GM19099 (cell line): Measurements from ENCODE around the gene RAB11FIP3.

ENCODE experiments used
- POLR2A ChIP-seq: IDR thresholded peaks from 3 replicates; pipeline ENCODE4 v1.6.1; 2011; ENCODE audit warnings: low read depth; ENCODE audit not compliant: insufficient read length; ENCODE audit errors: extremely low read depth

The RAB11FIP3 gene, protein sequence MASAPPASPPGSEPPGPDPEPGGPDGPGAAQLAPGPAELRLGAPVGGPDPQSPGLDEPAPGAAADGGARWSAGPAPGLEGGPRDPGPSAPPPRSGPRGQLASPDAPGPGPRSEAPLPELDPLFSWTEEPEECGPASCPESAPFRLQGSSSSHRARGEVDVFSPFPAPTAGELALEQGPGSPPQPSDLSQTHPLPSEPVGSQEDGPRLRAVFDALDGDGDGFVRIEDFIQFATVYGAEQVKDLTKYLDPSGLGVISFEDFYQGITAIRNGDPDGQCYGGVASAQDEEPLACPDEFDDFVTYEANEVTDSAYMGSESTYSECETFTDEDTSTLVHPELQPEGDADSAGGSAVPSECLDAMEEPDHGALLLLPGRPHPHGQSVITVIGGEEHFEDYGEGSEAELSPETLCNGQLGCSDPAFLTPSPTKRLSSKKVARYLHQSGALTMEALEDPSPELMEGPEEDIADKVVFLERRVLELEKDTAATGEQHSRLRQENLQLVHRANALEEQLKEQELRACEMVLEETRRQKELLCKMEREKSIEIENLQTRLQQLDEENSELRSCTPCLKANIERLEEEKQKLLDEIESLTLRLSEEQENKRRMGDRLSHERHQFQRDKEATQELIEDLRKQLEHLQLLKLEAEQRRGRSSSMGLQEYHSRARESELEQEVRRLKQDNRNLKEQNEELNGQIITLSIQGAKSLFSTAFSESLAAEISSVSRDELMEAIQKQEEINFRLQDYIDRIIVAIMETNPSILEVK

DNA sequence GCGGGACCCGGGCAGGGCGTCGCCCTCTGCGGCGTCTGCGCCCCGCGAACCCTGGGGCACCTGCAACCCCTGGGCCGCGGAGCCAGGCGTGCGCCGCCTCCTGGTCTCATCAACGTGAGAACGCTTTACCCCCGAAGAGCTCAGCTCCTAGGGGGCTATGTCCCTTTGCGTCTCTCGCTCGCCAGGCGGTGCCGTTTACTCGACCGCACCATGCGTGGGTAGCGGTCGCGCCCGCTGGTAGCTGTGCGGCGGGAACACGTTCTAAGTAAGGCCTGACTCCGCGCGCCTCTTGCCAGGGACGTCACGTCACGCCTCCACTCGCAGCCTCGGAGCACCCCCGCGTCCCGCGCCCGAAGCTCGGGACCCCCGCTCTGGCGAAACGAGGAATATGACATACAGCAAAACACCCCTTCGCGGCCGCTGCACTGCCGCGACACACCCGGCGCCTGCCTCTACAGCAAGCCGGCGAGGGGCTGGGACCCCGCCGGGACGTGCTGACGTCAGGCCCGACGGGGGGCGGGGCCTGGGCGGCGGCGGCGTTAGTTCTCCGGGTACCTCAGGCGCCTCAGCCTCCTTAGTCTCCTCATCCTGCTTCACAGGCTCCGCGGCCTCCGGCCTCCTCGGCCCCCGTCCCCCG, at the start of gene RAB11FIP3:
TSS of gene RAB11FIP3 (plus strand) at position 568 of the 637 bp plus-strand sequence. CDS start 358 bp downstream, outside the sequence.
- TF ChIP-seq POLR2A: peak; percentile 82

DNA sequence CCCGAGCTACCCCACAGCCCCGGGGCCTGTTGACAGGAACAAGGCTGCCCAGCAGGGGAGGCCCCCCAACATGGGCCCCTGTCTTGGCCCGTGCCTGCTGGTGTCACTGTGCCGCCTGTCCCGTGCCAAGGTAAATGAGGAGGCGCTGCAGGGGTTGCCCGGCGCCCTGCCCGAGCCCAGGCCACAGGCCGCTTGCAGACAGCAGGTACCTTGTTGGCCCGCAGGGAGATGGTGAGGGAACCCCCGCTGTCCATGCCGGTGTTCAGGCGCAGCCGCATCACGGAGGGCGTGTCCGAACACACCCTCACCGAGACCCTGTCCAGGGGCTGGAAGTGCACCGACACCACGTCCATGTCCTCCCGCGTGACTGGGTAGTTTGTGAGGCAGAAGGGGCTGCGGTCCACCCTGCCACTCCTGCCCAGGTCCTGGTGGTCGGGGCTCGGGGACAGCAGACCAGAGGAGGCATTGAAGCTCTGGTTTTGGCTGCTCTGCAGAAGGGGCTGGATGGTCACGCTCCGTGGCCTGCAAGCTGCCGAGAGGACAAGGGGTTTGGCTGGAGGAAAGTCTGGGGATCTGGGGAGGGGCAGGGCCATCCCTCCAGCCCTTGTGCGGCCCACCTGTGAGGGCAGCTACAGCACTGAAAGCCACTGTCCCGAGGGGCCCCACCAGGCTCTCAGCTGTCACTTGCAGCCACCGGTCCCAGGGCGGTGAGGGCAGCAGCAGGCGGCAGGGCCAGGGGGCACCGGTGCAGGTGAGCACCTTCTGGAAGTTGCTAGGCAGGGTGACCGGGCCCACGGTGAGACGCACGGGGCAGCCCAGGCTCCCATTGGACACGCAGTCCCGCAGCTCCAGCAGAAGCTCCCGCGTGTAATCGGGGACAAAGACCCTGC, 49.3 kb upstream of the RAB11FIP3 start:
- TF ChIP-seq POLR2A: no peak

DNA sequence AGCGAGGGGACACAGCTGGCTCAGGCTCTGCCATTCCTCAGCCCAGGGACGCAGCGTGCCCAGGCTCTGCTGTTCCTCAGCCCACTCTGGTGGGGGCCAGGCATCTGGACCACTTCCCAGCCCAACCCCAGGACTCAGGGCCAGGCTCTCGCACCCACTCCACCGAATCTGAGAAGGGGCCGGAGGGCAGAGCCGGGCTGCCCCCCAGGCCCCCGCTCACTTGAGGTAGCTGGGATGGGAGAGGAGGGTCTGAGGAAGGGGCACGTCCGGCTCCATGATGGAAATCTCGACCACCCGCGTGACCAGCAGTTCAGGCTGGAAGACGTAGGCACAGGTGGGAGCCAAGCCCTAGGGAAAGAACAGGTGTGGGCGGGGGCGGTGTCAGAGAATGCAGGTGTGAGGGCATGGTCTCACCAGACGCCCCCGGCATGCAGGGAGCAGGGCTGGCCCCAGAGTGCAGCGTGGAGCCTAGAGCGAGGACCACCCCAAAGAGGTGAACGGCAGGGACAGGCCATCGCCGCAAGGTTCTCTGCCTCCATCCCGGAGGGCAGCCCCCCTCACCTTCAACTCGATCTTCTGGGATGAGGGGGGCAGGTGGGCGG, 48.5 kb upstream of the RAB11FIP3 start:
- no peak for TF ChIP-seq POLR2A

DNA sequence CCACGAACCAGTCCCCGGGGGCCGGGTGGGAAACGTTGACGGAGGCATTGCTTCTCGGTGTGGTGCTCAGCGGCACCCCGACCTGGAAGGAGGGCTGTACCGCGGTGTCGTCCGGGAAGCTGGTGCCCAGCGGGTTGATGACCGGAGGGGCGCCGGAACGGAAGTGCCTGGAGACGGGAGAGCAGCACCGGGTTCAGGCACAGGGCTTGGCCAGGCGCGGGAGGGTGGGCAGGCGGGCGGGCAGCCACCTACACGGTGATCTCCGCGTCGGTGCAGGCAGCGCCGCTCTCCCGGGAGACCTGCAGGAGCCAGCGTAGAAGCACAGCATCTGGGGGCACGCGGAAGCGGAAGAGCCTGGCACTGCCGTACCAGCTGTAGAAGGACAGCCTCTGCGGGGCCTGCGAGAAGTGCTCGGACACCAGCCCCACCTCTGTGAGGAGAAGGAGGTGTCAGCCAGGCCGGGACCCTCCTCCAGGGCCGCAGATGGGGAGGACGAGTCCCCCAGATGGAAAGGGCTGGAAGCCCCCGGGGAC, 48.0 kb upstream of the RAB11FIP3 start:
- TF ChIP-seq POLR2A: no peak

DNA sequence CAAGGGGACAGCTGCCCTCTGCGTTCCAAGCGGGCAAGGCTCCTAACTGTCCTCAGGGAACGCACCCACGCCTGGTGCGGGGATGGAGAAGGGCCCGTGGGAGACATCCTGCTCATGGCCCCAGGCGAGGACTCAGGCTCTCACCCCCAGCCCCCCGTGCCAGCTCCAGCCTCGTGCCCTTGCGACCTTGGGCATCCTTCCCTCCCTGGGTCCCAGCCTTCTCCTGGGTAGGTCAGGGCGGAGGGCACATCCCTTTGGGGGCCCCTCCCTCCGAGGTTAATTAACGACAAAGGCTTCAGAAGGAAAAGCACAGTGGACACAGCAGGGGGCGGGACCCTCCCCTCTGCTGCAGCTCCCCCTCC, 46.6 kb upstream of the RAB11FIP3 start:
- TF ChIP-seq POLR2A: no peak

DNA sequence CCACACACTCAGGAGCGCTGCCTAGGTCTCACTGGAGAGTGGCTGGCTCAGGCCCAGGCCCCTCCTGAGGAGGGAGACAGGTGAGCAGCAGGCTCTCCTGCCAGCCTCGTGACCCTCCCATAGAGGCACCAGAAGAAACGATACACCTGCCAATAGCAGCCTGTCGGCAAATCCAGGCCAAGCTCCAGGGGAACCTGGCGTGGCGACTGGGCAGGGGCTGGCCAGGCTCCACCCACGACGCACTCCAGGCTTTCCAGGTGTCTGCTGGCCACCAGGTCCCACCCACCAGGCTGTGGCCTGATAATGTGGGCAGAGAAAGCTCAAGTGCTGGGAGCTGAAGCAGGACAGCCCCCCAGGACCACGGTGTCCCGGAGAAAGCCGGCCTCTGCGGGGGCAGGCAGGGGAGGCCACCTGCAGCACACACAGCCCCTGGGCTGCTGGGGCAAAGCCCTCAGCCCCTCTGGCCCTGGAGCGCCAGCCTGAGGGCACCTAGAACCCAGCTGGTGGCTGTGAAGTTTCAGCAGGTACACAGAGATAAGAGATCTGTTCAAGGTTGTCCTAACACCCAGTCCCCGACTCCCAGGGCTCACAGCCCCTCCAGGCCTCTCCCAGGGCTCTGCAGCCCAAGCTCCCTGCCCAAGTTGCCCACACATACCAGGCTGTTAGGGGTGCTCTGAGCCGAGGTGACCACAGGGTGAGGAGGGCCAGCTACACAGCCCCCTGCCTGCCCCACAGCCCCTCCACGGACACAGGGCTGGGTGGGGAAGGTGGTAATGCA, 46.1 kb upstream of the RAB11FIP3 start:
- no peak for TF ChIP-seq POLR2A

DNA sequence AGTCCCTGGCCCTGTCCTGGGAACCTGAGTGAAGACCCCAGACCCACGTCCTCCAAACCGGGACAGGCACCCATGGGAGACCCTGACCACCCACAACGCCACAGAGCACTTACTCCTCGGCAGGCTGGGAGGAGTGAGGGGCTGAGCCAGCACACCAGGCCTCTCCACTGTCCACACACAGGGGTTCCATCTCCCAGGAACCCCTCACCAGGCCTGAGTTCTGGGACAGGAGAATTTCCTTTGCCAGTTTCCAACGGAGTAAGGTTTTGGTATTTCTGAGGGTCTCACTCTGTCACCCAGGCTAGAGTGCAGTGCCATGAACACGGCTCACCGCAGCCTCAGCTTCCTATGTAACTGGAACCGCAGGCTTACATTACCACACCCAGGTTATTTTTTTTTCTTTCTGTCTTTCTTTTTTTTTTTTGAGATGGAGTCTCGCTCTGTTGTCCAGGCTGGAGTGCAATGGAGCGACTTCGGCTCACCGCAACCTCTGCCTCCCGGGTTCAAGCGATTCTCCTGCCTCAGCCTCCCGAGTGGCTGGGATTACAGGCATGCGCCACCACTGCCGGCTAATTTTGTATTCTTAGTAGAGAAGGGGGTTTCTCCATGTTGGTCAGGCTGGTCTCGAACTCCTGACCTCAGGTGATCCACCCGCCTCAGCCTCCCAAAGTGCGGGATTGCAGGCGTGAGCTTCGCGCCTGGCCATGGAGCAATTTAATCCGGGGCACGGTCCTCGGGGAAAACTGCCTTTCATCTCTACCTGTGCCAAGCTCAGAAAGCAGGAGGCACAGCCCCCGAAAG, 45.3 kb upstream of the RAB11FIP3 start:
- no peak for TF ChIP-seq POLR2A

DNA sequence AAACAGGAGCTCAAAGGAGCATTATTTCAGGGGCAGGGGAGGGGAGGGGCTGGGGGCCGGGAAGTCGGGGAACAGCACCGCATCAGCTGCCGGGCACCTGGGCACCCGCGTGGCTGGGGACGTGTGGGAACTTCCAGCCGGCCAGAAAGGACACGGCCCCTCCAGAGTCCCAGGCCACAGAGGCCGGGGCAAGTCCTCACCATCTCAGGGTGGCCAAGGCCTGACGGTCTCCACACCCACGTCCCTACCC, 44.8 kb upstream of the RAB11FIP3 start:
- no peak for TF ChIP-seq POLR2A

DNA sequence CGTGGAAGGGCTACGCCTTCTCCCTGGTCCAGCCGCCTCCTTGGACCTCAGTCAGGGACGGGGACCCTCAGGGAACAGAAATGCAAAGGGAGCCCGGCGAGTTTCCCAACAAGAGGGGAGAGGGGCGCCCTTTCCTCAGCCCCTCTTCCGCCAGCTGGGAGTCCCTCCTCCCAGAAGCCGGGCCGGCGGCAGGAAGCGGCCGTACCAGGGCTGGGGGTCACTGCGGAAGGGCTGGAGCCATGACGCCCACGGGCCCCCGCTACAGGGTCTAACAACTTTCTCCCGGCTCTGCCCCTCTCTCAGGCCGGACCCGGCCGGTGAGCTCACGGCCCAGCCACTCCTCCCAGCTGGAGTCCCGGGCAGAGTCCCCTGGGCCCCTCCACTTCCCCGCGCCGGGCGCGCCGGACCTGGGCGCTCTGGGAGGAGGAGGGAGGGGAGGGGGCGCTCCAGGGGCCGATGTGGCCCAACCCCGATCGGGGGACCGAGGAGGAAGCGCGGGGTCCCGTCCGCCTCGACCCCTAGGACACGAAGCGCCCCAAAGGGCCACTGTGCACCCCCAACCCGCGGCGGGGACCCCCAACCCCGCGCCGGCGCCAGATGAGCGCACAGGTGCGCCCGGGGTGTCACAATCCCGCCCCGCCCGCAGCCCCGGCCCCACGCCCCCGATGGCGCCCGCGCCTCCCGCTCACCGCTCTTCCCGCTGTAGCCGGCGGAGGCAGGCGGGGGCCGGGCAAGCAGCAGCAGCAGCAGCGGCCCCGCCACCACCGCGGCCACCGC, 44.2 kb upstream of the RAB11FIP3 start:
- no peak for TF ChIP-seq POLR2A

DNA sequence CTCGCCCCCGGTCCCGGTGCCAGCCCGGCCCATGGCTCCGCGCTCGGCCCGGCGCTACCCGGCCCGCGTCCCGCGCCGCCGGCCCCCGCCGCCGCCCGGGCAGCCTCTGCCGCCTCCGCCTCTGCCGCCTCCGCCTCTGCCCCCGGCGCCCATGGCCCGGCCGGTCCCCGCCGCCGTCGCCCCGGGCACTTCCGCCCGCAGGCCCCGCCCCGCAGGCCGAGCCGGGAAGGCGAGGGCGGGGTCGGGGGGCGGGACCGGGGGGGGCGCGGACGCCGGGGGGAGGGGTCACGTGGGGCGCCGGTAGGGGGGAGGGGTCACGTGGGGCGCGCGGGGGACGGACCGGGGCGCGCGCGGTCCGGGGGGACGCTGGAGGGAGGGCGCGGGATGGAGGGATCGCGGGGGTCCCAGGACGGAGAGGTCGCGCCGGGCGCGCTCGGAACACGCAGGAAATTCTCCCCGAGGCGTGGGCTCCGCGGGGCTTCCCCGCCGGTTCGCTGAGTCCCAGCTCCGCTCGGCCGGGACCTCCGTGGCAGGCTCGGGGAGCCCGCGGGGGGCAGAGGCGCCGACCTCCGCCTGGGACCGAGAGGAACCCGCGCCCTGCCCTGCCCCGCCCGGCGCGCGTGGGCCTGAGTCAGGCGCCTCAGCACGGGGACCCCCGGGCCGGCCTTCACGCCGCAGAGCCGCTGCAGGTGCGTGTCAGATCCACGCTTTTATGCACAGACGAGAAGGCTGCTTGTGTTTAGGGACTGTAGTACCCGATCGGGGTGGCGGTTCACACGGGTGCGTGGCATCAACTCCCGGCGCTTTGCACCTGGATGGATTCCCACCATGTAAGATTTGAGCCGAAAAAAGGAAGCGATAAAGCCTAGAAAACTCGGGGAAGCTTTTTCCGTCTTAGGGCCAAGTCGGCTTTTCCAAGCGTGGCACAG, 43.4 kb upstream of the RAB11FIP3 start, which contains the start of gene PGAP6:
TSS of gene PGAP6 (minus strand) at position 190 of the 929 bp plus-strand sequence. CDS start at position 33, 157 bp downstream.
- peak; percentile 73 for TF ChIP-seq POLR2A

DNA sequence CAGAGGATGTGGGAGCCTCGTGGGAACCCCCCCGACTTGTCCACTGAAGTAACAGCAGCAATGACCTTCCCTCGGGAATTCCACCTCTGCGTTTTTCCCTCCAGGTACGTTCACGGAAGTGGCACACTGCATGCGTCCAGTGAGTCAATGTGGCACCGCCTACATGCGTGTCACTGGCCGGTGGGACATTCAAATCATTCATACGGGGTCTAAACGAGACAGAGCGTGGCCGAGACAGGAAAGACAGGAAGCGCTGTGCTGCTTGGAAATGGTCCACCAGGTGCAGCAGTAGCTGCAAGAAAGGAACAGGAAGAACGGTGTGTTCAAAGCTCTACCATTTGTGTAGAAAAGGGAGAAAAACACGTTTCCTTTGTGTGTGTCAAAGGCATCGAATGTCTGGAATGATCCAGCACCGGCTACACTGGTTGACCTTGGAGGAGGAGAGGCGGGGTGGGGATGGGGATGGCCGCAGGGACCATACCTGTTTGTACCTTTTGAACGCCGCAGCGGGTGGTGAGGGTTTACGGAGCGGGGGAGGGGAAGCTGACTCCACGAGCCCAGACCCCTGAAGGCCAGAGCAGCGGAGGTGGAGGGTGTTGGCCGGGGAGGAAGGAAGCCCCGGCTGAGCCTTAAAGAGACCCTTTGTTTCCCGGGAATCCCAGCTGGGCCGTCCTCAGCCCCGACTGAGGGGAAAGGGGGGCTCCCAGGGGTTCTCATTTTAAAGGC, 42.0 kb upstream of the RAB11FIP3 start:
- TF ChIP-seq POLR2A: no peak
